Measurements from ENCODE around the gene OSBPL8.

OSBPL8 gene

DNA sequence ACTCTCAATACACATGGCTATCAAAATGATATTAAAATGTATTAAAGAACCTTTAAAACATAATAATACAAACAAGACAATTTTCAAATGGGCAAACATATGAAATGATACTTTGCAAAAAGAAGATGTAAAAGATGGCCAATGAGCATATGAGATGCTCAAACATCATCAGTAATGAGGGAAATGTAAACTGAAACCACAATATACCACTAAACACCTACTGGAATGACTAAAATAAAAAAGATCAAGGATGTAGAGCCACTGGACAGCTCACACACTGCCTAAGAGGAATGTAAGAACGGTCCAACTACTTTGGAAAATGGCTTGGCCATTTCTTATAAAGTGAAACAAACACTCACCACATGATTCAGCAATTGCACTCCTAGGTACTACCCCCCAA, 114.1 kb downstream of the OSBPL8 start:
- DNase-seq (ENCODE audit: low read depth), result no peak
- no peak overlapping the region for H3K4me3 ChIP-seq (ENCODE audit: low read depth, low read length)

DNA sequence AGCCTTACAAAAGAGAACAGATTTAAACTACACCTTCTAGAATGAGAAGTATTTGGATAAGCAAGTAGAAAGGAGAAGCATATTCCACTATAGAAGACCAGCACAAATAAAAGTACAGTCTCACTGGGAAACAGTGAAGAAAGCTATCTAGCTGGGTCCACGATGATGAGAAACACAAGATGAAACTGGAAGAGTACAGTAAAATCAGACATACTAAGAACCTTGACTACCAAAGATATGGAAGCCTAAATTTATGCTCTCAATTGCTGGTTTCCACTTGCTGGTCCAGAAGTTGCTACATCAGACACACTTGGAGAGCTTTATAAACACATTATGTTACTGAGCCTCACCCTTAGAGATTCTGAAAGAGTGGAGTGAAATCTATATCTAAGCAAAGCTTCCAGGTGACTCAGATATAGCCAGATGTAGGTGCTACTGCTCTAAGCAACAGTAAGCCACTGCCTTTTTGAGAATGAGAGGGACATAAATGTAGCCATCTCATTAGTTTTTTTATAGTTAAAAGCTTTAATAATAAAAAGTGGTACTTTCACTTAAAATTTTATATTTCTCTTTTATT, 115.1 kb downstream of the OSBPL8 start:
- DNase-seq (ENCODE audit: low read depth), result no peak
- no peak overlapping the region for H3K4me3 ChIP-seq (ENCODE audit: low read depth, low read length)

DNA sequence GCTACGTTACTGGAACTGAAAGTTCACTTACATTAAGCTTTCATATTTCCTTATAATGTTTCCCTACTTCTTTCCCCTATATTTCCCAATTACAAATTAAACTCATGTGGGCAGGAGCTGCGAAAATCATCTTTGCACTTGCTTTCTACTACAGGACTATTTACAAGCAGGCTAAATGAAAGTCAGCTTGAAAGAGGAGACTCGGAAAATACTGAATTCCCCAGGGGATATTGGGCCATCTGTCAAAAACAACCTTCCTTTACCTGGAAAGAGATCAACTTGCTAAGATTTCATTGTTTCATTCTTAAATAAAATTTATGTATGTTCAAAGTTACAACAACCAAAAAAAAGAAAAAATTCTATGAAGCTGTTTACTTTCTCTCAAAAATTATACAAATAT, 118.6 kb downstream of the OSBPL8 start:
- H3K4me3 ChIP-seq (ENCODE audit: low read depth, low read length), result no peak overlapping the region
- no peak for DNase-seq (ENCODE audit: low read depth)

DNA sequence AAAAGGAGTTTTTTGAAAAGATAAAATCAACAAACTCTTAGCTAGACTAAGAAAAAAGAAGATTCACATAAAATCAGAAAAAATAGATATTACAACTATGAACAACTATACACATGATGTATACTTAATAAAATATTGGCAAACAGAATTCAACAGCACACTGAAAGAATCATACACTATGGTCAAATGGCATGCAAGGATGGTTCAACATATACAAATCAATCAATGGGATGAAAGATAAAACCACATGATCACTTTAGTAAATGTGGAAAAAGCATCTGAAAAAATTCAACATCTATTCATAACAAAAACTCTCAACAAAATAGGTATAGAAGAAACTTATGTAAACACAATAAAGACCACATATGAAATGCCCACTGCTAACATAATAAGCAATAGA, 126.8 kb downstream of the OSBPL8 start:
- no peak overlapping the region for H3K4me3 ChIP-seq (ENCODE audit: low read depth, low read length)
- DNase-seq (ENCODE audit: low read depth), result no peak

DNA sequence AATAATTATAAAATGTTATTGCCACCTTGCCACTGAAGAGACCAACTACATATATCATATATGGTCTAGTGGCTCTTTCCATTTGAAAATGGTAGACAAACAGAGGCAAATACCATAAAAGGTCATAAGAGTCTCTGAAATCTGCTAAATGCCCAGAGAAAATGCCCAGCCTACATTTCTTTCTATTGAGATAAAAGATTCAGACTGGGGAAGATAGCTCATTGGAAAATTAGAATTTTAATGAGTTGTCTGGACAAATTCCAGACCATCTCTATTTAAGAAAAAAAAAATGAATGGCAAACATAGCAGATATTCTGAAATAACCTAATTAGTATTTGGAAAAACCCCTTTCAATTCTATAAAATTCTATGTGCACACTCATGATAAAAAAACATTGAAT, 131.5 kb downstream of the OSBPL8 start:
- no peak overlapping the region for H3K4me3 ChIP-seq (ENCODE audit: low read depth, low read length)
- no peak for DNase-seq (ENCODE audit: low read depth)

DNA sequence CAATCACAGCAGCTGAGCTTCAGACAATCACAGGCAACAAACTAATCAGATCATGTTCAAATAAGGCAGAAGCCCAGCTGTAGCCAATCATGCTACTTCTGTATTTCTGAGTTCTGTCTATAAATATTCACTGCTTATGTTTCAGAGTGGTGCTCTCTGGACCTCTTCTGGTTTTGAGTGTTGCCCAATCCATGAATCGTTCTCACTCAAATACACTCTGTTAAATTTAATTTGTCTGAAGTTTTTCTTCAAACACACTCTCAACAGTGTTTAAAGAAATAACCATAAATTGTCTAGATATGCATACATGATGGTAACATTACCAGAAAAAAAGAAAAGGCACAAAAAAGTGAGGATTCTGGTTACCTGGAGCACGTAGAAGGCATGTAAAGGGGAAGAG, 133.4 kb downstream of the OSBPL8 start:
- no peak for DNase-seq (ENCODE audit: low read depth)
- H3K4me3 ChIP-seq (ENCODE audit: low read depth, low read length), result no peak overlapping the region

DNA sequence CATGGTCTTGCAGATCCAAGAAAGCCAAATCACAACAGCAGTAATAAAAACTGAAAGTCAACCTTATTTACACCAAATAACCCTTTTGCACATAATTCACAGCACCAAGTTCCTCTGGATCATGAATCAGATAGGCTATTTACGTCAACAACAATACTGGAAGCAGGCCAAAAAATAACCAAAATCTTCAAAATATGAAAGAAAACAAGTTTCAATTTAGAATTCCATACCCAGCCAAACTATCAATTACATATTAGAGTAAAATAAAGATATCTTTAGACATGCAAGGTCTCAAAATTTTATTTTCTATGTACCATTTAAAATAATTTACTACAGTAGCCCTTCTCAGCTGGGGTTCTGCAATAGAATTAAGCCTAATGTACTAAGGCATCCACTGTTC, 134.6 kb downstream of the OSBPL8 start:
- DNase-seq (ENCODE audit: low read depth), result no peak
- H3K4me3 ChIP-seq (ENCODE audit: low read depth, low read length), result no peak overlapping the region

DNA sequence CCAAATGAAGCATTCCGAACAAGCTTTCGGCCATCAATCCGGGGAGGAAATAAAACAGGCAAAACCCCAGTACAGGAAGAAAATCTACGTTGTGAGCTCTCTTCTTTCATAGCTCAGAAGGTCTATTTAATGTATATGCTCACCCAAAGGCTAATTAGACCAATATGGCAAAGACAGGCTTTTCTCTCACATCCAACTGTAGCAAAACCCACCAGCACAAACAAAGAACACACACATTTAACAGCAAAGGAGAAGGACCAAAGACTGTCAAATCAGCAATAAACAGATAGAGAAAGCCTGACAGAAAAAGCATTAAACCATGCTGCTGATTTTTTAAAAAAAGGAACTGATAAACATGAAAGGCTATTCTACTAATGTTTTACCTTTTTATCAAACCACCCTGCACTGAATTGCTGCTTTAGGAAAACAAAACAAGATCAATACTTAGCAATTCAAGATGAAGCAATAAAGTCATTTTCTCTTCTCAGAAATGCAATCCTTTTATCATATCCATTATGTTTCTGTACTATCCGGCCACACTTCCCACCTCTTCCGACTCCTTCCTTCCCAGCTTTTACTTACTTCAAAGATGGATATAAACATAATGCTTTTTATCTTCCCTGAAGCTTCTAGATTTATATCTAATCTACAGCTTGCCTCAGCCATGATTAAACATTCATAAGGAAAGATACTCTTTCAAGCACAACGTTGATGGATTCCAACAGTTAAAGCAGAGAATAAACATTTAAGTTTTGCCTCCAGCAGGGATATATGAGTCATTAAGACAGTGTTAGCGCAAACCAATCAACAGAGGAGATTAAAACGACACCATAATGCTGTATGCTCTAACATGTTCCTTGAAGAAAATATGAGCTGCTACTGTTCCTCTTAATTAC, 136.8 kb downstream of the OSBPL8 start:
- H3K4me3 ChIP-seq (ENCODE audit: low read depth, low read length), result no peak overlapping the region
- DNase-seq (ENCODE audit: low read depth), result no peak

DNA sequence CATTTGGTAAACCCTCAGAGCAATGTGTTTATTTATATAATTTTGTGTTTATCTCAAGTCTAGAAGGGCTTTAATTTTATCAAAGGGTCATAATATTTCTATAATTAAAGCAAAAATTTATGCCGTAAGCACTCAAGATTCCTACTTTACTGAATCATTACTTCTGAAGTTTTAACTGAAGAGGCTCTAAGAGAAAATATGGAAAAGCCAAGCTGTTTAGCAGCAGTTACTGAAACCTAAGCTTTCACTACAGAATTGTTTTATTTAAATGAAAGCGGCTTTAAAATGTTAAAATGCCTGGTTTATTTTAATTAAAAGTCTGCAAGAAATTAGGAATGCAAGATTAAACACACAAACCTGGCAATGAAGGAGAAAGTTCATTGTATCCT, 137.4 kb downstream of the OSBPL8 start:
- DNase-seq (ENCODE audit: low read depth), result no peak
- H3K4me3 ChIP-seq (ENCODE audit: low read depth, low read length), result no peak overlapping the region

DNA sequence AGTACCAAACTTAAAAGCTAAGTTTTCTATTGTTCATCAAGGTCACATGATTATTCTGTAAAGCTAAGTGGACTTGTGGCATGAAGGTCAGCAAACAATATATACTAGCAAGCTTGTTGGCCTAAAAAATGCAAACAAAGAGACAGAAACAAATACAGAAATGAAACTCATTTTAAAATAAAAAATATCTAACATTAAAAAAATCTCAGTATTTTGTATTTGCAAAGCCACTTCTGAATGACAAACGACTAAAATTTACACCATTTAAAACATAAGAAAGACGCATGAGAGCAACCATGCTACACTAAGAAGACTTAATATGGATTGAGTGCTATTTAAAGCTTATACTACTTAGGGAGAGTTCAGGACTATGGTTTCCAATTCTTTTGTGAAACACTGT, 138.5 kb downstream of the OSBPL8 start:
- H3K4me3 ChIP-seq (ENCODE audit: low read depth, low read length), result no peak overlapping the region
- no peak for DNase-seq (ENCODE audit: low read depth)

DNA sequence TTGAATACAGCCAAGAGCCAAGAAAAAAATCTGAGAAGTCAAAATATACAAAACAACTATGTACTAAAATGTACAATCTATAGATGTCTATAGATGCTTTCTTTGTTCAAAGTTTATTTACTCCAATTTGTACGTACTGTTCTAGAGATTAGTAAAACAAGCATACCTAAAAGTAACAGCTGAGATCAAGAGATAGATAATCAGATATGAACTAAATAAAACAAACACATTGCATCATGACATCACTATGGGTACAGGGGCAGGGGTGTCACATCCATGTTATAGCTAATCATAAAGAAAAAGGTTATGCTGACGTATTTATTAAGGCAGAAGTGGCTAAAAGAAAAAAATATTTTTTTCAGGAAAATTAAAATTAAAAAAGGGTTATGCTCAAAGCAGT, 139.3 kb downstream of the OSBPL8 start:
- no peak for DNase-seq (ENCODE audit: low read depth)
- no peak overlapping the region for H3K4me3 ChIP-seq (ENCODE audit: low read depth, low read length)

DNA sequence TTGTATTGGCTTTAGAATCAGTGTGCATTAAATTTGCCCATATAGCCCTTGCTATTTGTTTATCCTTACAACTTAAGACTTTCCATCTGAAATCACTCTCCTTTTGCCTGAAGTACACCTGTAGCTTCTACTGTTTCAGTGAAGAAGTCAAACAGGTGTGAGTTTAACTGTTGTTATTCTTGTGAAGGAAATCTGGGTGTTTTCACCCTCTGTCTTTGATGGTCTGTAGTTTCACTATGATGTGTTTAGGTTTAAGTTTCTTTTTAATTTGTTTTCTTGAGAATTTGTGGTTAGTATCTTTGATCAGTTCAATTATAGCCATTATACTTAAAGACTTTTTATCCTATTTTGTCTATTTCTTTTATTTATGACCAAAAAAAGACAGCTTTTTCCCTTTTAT, 142.5 kb downstream of the OSBPL8 start:
- no peak for DNase-seq (ENCODE audit: low read depth)
- no peak overlapping the region for H3K4me3 ChIP-seq (ENCODE audit: low read depth, low read length)

DNA sequence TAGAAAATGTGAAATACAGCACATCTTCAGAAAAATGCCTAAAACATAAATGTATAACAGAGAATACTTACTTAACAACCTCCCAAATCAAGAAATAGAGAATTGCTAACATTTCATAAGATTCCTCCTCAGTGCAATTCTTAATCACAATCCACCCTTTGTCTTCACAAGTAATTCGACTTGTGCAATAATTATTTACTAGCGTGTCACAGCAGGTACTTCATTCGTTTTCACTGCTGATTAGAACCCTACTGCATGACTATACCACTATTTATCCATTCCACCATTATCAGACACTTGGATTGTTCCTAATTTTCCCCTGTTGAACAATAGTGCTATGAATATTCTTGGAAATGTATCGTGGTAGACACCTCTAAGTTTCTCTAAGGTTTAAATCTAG, 146.4 kb downstream of the OSBPL8 start:
- DNase-seq (ENCODE audit: low read depth), result no peak
- no peak overlapping the region for H3K4me3 ChIP-seq (ENCODE audit: low read depth, low read length)

DNA sequence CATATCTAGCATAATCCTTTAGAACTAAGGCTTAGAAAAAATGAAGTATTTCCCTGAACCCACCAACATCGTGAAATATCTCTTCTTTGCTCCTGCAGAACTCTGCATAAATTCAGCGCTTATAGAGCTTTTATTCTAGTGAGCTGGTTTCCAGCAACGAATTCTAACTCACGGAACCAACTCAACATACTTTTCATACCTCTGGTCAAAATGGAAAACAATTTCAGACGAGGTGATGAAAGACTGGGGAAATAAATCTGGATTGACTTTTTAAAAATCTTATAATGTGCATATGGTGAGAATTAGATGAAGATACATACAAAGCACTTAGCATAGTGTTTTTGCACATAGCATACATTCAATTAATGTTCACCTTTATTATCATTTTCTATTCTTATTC, 148.8 kb downstream of the OSBPL8 start:
- no peak overlapping the region for H3K4me3 ChIP-seq (ENCODE audit: low read depth, low read length)
- no peak for DNase-seq (ENCODE audit: low read depth)

DNA sequence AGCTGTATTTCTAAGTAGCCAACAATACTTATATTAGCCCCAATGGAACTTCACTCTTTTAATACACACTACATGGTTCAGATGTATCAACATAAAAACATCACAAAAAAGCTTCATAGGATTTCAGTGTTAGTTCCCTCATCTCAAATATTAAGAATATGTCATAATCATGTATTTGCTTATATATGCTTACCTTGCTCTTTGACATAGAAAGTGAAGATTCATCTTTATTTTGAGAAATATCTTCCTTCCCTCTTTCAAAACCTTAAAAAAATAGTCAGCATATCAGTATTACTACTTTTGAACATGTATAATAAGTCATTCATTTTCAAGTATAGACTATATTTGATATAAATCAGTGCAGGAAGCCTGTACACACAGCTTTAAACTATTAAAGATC, 149.2 kb downstream of the OSBPL8 start:
- no peak for DNase-seq (ENCODE audit: low read depth)
- H3K4me3 ChIP-seq (ENCODE audit: low read depth, low read length), result no peak overlapping the region

DNA sequence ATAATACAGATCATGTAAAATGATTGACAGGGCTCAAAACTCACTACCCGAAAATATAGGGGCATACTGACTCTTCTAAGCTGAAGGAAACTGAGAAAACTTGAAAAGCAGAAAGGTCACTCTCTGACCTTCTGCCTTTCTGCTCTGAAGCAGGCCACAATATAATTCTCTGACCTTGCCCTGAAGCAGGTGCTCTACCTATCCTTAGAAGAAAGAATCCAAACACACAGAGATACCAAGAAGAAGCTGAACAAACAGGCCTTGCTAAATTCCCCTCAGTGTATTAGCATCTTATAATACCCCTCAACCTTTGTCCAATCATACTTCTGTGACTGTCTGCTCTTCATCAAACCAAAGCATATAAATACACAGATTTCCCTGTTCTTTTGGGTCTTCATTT, 150.5 kb downstream of the OSBPL8 start:
- DNase-seq (ENCODE audit: low read depth), result no peak

DNA sequence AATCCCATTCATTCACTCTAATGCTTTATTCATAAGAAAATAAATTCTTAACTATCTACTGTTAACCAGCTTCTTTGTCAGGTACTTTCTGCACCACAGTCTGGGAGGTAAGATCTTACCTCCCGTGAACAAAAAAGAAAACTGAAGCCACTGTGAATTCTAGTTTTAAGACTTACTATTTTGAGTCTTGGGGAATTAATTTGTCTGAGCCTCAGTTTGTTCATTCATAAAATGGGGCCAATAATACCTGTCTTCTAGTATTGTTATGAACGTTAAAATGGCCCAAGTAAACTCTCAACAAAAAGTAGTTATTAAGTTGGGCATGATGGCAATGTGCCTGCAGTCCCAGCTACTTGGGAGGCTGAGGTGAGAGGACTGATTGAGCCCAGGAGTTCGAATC, 151.9 kb downstream of the OSBPL8 start:
- H3K4me3 ChIP-seq (ENCODE audit: low read depth, low read length), result no peak overlapping the region
- DNase-seq (ENCODE audit: low read depth), result no peak

More for the DNA sequence above, 150.5 kb downstream of the OSBPL8 start:
- H3K4me3 ChIP-seq (ENCODE audit: low read depth, low read length), result no peak overlapping the region

DNA sequence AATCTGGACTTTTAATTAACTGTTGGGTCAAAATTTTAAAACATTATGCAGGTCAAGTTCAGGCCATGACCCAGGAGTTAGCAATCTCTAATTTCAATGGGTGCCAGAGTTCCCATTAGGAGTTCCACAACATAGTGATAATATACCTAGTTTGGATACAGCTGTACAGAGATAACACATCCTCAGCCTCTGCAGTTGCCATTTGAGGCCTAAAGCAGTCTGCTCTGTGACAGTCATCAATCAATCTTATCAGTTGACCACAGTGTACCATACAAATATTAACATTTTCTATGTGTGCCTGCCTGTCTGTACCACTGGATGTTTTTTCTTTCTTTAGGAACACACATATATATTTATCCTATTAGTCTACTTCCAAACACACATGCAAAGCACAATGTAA, 157.3 kb downstream of the OSBPL8 start:
- H3K4me3 ChIP-seq (ENCODE audit: low read depth, low read length), result no peak overlapping the region
- no peak for DNase-seq (ENCODE audit: low read depth)

DNA sequence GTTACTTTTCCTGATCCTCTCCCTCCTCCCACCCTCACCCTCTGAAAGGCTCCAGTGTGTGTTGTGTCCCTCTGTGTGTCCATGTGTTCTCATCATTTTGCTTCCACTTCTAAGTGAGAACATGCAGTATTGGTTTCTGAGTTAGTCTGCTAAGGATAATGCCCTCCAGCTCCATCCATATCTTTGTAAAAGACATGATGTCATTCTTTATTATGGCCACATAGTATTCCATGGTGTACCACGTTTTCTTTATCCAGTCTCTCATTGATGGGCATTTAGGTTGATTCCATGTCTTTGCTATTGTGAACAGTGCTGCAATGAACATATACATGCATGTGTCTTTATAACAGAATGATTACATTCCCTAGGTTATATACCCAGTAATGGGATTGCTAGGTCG, 159.4 kb downstream of the OSBPL8 start:
- H3K4me3 ChIP-seq (ENCODE audit: low read depth, low read length), result no peak overlapping the region
- DNase-seq (ENCODE audit: low read depth), result no peak

DNA sequence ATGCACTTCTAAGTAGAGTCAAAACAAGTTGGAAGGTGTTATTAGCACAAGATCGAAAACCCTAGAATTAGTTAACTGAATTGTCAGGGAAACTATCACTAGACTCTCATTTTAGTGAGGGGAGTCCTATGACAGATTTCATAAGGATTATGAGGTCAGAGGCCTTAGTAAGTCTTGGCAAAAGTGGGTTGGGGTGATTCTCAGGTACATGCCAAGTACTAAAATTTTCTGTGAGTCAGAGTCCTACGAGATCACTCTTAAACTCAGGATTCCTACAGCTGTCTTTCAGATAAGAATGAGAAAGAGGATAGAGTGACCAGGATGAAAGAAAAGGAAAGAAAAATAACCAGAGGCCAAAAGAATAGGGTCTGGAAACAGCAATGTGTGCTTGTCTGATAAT, 160.5 kb downstream of the OSBPL8 start:
- no peak for DNase-seq (ENCODE audit: low read depth)
- H3K4me3 ChIP-seq (ENCODE audit: low read depth, low read length), result no peak overlapping the region

DNA sequence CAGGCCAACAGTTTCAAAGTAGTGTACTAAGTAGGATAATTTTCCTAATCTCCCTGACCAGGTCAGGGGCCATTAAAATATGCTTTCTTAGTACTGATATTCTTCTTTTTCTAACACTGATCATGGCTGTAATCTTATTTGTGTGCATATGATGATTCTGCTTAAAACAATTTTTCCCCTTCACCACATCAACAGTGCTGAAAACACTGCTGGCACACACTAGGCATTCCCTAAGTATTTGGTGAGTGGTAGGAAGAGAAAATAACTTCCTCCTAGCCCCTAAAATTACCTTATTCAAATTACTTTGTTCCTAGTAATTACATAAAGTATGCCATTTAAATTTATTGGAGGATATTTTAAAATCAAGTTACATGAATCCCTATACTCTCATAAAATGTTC, 161.5 kb downstream of the OSBPL8 start:
- H3K4me3 ChIP-seq (ENCODE audit: low read depth, low read length), result no peak overlapping the region
- DNase-seq (ENCODE audit: low read depth), result no peak

Measured in skeletal muscle cell (primary cell).